Nephron (organoid): Measurements from ENCODE around the gene ZC3H18.

Experiments used
- H3K27ac Mint-ChIP-seq, 3 experiments: 2 replicates each; pipeline ENCODE4 v1.8.0; 2020; ENCODE audit warnings: mixed read lengths in 3 of 3, mild to moderate bottlenecking in 2 of 3, moderate library complexity in 1 of 3
- H3K27me3 Mint-ChIP-seq: 2 replicates; pipeline ENCODE4 v1.8.0; 2021; ENCODE audit warnings: low read depth, mild to moderate bottlenecking, moderate library complexity, mixed read lengths
- H3K36me3 Mint-ChIP-seq: 2 replicates; pipeline ENCODE4 v1.8.0; 2020; ENCODE audit warnings: low read depth, mixed read lengths
- H3K4me1 Mint-ChIP-seq: 2 replicates; pipeline ENCODE4 v1.8.0; 2020; ENCODE audit warnings: mixed read lengths
- H3K4me3 Mint-ChIP-seq, 3 experiments: 2 replicates each; pipeline ENCODE4 v1.8.0; 2020; ENCODE audit warnings: mild to moderate bottlenecking in 3 of 3, mixed read lengths in 3 of 3, moderate library complexity in 2 of 3
- H3K9me3 Mint-ChIP-seq: 2 replicates; pipeline ENCODE4 v1.8.0; 2020; ENCODE audit warnings: mixed read lengths
- CTCF ChIP-seq, 3 experiments: fragments of 200-600 bp; sonication (generic); IDR thresholded peaks; one replicate each; pipeline ENCODE4 v1.5.0; 2021; ENCODE audit warnings: antibody characterized with exemption in 3 of 3; ENCODE audit not compliant: unreplicated experiment in 3 of 3

The ZC3H18 gene

GRCh38 chr16:88616320-88616719 lies 46.1 kb downstream of the ZC3H18 start:
- H3K27ac Mint-ChIP-seq = no peak overlapping the region
- H3K27me3 Mint-ChIP-seq = no peaks in the 10 kb centered on the region

GRCh38 chr16:88616736-88617135 lies 46.5 kb downstream of the ZC3H18 start:
- H3K27ac Mint-ChIP-seq = no peak overlapping the region
- H3K36me3 Mint-ChIP-seq = peaks cover 32% of the 10 kb centered on the region
- H3K9me3 Mint-ChIP-seq = no peaks in the 10 kb centered on the region
- TF ChIP-seq CTCF (IDR thresholded peaks at IDR 0.05; ENCODE audit: unreplicated experiment in 3 of 3) = no peak
- no peak overlapping the region for H3K4me3 Mint-ChIP-seq
- H3K27me3 Mint-ChIP-seq = no peaks in the 10 kb centered on the region
- peaks cover 28% of the 10 kb centered on the region for H3K4me1 Mint-ChIP-seq

More at GRCh38 chr16:88616320-88616719, 46.1 kb downstream of the ZC3H18 start:
- peaks cover 28% of the 10 kb centered on the region for H3K4me1 Mint-ChIP-seq
- H3K9me3 Mint-ChIP-seq = no peaks in the 10 kb centered on the region
- no peak for TF ChIP-seq CTCF (IDR thresholded peaks at IDR 0.05; ENCODE audit: unreplicated experiment in 3 of 3)
- H3K36me3 Mint-ChIP-seq = peaks cover 31% of the 10 kb centered on the region
- no peak overlapping the region for H3K4me3 Mint-ChIP-seq

GRCh38 chr16:88617268-88618031 lies 47.2 kb downstream of the ZC3H18 start:
- Mint-ChIP-seq H3K9me3 (no peaks in the 10 kb centered on the region), H3K36me3 (peaks cover 35% of the 10 kb centered on the region), H3K4me3 (no peak overlapping the region), H3K27me3 (no peaks in the 10 kb centered on the region), H3K27ac (no peak overlapping the region), H3K4me1 (peaks cover 28% of the 10 kb centered on the region)
- TF ChIP-seq CTCF (IDR thresholded peaks at IDR 0.05; ENCODE audit: unreplicated experiment in 3 of 3) = no peak

GRCh38 chr16:88618182-88618955 lies 48.2 kb downstream of the ZC3H18 start:
- Mint-ChIP-seq H3K36me3 (peaks cover 35% of the 10 kb centered on the region), H3K27me3 (no peaks in the 10 kb centered on the region), H3K9me3 (no peaks in the 10 kb centered on the region), H3K4me3 (no peak overlapping the region), H3K27ac (no peak overlapping the region), H3K4me1 (peaks cover 22% of the 10 kb centered on the region)
- no peak for TF ChIP-seq CTCF (IDR thresholded peaks at IDR 0.05; ENCODE audit: unreplicated experiment in 3 of 3)

GRCh38 chr16:88618956-88619667 lies 48.9 kb downstream of the ZC3H18 start:
- Mint-ChIP-seq H3K9me3 (no peaks in the 10 kb centered on the region), H3K27me3 (no peaks in the 10 kb centered on the region), H3K36me3 (peaks cover 29% of the 10 kb centered on the region), H3K4me1 (peaks cover 16% of the 10 kb centered on the region), H3K4me3 (no peak overlapping the region), H3K27ac (no peak overlapping the region)
- no peak for TF ChIP-seq CTCF (IDR thresholded peaks at IDR 0.05; ENCODE audit: unreplicated experiment in 3 of 3)
